Panc1 (cell line): ENCODE measurements around the gene GPR162.

Experiments
- POLR2AphosphoS5 ChIP-seq: IDR thresholded peaks from 2 replicates; pipeline ENCODE4 v1.6.1; 2012; ENCODE audit warnings: mild to moderate bottlenecking, low read depth, low read length, moderate library complexity
- TF ChIP-seq, protein P1 (sequence below): fragments of 450-650 bp; IDR thresholded peaks from 2 replicates; pipeline ENCODE4 v1.5.1; 2017; ENCODE audit warnings: mild to moderate bottlenecking

DNA sequence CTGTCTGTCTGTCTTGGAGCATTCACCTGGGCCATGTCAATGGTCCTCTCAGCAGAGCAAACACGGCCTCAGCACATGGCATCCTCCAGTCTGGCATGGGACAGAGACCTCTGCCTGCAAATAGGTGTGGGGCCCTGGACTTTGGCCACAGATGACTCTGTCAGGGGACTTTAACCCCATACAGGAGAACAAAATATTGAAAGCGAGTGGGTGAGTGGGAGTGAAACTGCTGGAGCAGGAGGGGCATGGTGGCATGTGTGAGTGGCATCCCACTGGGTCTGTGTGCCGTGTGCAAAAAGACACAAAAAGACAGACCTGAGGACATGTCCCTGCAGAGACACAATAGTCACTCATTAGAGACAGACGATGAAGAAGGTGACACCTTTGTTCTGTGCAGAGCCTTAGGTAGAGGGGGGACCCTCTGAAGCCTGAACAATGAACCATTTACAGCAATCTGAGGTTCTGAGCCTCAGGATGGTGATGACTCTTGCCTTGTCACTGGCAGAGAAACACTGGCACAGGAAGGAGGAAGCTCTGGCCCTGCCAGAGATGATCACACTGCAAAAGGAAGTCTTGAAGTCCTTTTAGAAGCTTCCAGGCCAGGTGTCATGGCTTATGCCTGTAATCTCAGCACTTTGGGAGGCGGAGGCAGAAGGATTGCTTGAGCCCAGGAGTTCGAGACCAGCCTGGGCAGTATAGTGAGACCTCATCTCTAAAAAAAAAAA is 41.8 kb upstream of the GPR162 start:
- TF ChIP-seq, protein P1, sequence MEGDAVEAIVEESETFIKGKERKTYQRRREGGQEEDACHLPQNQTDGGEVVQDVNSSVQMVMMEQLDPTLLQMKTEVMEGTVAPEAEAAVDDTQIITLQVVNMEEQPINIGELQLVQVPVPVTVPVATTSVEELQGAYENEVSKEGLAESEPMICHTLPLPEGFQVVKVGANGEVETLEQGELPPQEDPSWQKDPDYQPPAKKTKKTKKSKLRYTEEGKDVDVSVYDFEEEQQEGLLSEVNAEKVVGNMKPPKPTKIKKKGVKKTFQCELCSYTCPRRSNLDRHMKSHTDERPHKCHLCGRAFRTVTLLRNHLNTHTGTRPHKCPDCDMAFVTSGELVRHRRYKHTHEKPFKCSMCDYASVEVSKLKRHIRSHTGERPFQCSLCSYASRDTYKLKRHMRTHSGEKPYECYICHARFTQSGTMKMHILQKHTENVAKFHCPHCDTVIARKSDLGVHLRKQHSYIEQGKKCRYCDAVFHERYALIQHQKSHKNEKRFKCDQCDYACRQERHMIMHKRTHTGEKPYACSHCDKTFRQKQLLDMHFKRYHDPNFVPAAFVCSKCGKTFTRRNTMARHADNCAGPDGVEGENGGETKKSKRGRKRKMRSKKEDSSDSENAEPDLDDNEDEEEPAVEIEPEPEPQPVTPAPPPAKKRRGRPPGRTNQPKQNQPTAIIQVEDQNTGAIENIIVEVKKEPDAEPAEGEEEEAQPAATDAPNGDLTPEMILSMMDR: no peak
- TF ChIP-seq POLR2AphosphoS5: no peak
